KG1 (cell line): ENCODE measurements around the gene SS18L1.
"Not testable (repeated sequence)": the region's sequence is repeated elsewhere in the genome, so short reads cannot be mapped to it uniquely, and the experiment has no call there.

ENCODE experiments used
- DNase-seq: peaks from one replicate; lab custom pipeline; 2025; lab: John Stamatoyannopoulos, UW

SS18L1 gene

DNA sequence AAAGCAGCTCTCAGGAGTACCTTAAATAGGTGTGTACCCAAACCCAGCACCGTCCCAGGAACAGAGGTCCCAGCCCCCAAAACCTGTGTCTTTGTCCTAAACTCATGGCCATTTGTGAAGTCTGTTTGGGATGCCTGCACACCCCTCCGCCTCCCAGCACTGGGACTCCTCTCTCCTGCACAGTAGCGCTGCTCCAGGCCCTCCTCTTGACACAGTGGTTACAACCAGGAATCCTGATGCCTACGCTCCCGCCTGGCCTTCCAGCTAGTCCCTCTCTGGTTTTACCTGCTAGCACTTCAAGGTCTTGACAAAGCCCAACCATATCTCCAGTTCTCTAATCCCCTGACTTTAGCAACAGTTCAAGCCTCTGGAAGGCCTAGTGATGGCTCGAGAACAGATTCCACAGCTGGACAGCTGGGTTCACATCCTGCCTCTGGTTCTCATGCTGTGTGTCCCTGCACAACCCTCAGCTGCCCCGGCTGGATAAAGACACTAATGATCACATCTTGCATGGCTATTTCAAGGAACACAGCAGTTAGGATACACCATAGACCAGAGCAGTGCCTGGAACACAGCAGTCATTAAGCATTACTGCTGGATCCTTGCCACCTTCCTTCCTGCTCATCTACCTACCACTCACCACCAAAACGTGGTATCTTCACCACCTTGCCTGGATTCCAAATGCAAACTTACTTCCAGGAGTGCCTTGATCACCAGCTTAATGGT is 5.9 kb upstream of the SS18L1 start:
- no peak for DNase-seq

DNA sequence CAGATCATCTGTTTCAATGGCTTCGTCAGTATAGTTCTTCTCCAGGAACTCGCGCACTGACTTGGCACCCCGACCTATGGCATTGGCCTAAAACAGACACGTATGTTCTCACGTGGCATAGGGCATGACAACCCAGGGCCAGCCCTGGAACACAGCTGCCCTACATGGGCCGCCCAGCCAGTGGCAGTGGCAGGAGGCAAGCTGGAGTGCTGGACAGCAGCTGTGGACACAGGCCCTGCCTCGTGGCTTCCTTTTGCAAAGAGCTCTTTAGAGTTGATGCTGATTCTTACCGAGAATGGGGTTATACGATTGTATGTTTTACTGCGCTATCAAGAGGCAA is 5.4 kb upstream of the SS18L1 start:
- no peak for DNase-seq

DNA sequence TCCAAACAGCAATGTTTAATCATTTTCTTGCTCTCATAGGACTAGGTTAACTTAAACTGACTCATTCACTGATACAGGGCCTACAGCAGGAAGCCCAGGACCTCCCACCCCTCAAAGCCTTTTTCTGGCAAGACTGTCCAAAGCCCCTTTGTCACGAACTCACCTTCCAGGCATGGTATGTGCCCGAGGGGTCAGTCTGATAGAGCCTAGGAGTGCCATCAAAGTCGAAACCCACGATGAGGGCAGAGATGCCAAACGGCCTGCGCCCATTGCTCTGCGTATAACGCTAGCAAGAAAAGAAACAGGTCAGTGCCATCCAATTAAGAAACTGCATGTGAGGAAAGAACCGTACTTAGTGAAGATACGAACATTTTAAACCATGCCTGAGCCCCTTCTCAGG is 4.7 kb upstream of the SS18L1 start:
- no peak for DNase-seq

DNA sequence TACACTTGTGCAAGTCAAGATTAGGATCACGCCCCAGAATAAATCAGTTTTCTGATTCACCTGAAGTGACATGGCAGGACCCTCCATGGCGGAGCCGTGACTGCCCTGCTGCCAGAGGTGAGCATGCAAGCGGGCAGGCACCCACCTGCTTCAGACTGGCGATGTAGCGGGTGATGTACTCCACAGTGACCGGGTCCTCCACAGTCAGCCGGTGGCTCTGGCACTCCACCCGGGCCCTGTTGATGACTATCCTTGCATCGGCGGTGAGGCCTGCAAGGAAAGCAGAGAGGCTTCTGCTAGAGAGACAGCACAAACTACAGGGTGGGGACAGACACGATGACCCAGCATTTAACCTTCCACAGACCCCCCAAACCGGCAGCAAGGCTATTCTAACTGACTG is 3.9 kb upstream of the SS18L1 start:
- DNase-seq, result no peak

DNA sequence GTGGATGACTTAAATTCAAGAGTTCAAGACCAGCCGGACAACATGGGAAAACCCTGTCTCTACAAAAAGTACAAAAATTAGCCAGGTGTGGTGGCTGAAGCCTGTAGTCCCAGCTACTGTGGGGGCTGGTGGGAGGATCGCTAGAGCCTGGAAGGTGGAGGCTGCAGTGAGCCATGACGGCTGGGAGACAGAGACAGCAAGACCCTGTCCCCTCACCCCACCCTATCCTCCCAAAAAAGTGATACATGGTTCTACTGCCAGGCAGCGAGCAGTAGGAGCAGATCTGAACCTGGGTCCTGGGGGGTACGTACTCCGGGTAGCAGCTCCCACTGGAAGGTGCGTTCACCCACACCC is 2.5 kb upstream of the SS18L1 start:
- no peak for DNase-seq

DNA sequence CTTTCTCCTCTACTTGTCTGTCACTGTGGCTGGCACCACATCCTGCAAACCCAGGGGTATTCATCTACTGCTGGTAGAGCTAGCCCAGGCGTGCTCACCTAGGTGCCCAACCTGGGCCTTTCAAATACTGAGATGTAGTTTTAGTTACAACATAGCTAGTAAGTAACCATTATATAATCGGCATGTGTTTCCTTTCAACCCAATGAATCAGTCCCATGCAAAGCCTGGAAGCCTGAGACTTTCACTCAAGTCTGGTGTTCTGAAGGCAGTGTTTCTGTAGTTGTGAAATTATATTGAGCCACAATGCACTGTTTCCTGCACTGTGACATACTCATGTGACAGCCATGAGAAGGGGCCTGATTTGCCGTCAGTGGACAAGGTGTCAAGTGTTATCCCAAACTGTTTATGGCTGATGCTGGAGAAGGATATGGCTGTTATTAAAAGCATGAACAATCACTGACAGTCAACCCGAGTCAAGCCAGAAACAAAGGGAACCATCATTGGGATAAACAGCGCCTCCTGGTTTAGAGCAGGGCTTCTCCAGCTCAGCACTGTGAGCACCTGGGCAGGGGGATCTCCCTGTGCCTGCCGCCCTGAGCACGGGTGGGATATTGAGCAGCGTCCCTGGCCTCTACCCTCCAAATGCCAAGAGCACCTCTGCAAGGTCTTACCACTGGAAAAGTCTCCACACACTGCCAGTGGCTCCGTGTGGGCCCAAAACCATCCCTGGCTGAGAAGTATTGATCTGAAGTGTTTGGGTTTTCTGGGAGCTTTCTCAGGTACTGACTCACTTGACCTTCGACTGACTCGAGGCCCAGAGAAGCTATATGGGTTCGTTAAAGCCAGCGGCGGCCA is 1.9 kb upstream of the SS18L1 start:
- DNase-seq, result no peak

DNA sequence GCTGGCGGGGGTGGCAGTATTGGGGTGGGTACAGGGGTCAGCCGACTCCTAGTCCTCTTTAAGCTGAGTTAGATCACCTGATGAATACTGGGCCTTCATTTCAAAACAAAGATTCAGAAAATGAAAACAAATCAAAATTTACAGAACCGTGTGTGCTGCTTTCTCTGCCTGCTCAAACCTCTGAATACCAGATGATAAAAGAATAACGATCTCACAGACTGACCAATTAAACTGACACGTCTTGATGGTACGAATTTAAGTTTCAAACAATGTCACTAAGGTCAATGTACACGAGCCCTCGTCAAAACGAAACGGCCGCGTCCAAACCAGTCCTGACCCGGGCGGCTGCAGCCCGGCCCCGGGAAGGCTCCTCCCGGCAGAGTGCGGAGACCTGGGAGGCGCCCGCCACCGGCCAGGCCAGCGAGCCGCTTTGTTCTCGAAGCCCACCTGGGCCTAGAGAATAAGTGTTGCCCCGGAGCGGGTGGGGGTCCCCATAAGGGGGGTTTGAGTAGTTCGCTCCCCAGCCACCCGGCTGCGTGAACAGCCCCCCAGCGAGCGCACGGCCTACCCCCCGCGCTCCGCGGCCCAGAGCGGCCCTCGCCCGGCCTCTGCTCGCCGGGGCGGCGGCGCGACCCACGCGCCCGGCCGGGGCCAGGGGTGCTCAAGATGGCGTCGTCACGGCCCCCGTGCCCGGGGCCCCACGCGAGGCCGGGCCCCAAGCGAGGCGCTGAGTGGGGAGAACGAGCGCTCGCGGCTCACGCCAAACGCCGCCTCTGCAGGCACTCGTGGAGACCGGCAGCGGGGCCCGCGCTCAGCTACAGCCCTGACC is 1.1 kb upstream of the SS18L1 start:
- no peak for DNase-seq

DNA sequence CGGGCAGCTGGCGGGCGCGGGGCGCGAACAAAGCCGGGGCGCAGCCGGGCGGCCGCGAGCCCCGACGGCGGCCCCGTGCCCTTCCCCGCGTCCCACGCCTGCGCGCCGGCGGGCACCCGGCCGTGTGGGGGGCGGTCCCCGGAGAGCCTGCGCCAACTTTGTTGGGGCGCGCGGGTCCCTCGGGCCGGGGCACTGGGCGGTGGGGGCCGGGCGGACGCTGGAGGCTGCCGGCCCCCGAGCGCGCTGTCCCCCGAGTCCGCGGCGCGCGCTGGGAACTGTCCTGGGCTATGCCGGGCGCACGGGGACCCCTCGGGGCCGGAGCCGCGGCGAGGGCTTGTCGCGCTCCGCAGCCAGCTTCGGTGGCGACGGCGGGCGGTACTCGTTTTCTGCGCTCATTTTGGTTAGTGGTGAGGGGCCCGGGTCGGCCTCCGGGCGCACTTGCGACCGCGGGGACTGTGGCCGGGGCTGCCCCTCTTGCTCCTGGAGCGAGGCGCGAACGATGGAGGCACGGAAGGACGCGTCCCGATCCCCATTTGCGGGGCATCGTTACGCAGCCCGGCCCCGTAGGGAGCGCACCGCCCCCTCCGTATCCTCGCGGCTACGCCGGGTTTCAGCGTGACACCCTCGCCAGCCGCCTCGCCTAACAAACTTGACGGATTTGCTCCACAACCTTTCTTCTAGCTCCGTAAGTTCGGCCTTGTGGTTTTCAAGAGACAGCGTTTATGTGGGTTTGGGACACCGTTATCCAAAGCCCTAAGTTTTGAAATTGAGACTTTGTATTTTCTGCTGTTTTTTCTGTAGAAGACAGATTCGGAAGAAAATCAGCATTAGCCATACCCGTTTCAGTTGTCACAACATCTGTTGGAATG is 622 bp downstream of the SS18L1 start:
- peak; percentile 21 for DNase-seq

DNA sequence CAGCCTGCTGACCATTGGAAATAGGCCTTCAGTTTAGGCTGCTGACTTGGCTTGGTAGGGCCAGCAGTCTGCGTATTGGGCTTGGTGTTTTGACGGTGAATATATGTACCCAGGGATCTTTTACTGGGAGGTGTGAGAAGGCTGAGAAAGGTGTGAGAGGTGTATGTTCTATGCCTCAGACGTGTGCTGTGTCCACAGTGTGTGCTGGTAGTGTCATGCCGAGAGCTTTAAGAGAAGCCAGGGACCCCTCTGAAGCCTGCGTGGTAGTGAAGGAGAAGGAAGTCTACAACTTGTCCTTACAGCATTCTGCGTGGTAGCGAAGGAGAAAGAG is 2.1 kb downstream of the SS18L1 start:
- DNase-seq, result no peak

DNA sequence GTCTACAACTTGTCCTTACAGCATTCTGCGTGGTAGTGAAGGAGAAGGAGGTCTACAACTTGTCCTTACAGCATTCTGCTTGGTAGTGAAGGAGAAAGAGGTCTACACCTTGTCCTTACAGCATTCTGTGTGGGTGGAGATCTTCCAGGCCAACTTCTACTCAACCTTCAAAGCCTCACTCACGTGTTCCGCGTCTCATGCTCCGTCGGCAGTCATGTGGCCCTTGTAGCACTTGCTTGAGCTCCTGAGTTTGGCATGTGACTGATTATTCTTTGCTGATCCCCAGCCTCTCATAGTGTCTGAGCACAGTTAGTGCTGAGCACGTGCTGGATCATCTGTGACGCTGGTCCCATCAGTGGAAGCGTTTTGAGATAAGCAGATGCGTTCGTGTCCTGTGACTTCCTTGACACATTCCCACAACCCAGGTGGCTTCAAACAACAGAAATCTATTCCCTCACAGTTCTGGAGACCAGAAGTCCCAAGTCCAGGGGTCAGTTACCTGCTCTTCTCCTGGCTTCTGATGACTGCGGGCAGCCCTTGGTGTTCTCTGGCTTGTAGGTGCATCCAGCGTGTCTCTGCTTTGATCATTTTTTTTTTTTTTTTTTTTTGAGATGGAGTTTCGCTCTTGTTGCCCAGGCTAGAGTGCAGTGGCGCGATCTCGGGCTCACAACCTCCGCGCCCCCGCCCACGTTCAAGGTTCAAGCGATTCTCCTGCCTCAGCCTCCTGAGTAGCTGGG is 2.6 kb downstream of the SS18L1 start:
- DNase-seq, result no peak

DNA sequence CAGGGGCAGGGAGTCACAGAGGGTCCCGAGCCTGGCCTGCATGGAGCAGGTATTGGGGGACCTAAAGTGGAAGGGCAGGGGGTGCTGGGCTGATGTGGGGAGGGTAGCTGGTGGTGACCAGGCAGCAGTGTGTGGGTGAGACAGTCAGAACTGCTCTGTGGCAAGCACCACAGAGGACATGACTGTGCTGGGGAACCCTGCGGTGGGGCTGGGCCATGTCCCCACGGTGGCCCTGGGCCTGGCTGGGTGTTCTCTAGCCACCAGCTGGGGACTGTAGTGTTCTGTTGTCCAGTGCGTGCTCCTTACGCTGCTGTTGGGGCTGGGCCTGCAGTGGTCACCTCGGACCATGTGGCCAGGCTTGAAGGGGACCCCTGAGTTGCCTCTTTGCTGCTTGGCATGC is 3.6 kb downstream of the SS18L1 start:
- no peak for DNase-seq

DNA sequence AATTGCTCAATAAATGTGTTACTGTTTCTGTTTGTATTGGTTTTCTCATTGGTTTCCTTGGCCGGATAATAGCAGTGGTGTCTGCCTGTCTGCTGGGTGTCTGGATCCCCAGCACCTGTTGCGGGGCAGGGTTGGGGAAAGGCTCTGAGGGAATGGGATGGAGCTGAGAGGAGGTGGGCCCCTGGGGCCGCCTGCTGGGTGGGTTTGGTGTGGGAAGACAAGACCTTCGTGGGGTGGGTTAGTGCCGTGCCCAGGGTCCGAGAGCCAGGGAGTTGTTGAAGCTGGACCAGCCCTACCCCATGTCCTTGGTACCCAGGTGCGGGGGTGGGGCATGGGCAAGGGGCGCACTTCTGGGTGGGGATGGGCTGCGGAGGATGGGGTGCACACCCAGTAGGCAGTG is 4.0 kb downstream of the SS18L1 start:
- DNase-seq, result no peak

DNA sequence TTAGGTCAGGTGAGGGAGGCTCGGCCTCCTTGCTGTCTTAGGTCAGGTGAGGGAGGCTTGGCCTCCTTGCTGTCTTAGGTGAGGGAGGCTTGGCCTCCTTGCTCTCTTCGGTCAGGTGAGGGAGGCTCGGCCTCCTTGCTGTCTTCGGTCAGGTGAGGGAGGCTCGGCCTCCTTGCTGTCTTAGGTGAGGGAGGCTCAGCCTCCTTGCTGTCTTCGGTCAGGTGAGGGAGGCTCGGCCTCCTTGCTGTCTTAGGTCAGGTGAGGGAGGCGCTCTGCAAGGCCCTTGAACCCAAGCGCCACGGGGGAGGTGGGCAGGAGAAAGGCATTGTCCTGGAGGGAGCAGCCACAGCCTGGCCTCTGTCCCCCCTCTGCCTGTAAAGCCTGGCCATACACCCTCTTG is 4.8 kb downstream of the SS18L1 start:
- not testable (repeated sequence) for DNase-seq

DNA sequence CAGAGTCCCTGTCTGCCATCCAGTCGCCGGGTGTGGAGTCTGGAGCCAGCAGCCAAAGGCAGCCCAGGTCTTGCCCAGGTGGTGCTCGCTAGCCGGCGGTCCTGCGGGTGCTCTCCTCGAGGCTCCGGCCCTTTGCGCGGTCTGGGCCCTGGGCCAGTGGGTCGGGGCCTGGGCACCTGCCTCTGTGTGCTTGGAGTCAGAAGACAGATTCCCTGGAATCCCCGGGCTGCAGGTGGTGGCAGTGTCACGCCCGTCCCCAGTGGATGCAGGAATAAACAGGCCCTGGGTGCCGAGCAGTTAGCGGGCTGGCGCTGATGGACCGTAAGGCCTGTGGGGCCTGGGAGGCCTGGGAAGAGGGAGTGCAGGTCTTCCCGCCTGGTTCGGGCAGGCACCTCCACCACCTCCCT is 5.3 kb downstream of the SS18L1 start:
- no peak for DNase-seq

DNA sequence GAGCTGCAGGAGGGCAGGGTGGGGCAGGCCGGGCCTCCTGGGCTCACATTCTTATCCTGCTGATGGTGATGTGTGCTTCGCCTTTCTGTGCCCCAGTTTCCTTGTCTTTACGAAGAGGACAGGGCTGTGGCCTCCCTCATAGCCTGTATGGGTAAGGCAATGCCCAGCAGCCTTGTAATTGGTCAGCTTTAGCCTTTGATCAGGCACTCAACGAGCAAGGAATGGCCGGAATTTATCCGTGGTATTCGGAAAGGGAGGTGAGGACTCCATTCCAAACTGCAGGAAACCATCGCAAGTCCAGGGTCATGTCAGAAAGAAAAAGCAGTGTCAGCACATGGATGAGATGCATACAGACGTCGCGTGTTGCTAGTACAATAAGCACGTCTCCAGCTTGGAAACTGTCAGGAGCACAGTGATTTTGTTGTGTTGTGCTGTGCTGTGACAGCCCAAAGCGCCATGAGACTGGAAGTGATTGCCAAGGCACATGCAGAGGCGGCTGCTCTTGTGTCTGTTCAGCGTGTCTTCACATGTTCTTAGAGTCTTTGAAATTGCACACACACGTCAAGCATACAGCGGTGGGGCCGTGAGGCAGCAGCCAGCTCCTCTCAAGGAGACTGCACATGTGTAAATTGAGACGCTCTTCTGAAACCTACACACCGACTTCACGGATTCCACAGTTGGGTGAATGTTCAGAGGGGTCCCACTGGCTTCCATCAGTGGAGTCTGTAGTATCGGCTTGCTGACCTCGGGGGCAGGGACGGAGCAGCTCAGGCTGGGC is 6.2 kb downstream of the SS18L1 start:
- DNase-seq, result no peak

DNA sequence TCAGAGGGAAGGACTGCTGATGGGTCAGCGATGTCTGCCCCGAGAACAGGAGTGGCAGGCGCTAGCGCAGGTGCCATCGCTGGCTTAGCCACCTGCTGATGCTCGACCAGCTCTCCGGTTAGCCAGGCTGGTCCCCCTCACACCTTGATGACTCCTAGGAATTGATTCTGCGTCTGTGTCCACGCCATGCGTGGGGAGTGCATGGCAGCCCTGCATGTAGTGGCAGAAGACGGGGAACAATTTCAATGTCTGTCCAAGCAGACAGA is 6.7 kb downstream of the SS18L1 start:
- no peak for DNase-seq

DNA sequence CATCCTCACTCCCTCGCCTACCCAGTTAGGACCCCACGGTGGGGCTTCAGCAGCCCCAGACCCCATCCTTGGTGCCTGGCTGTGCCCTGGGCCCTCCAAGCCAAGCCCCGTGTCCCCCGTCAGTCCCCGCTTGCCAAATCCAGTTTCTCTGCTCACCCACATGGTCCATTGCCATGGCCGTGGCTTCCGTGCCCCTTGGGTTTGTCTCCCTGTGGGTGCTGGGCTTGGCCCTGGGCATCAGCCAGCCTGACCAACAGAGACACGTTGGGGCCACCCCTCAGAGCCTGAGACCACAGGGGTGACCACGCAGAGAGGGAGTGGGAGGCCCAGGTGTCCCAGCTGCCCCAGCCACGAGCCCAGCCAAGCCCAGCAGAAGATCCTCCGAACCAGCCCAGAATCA is 7.7 kb downstream of the SS18L1 start:
- DNase-seq, result no peak

DNA sequence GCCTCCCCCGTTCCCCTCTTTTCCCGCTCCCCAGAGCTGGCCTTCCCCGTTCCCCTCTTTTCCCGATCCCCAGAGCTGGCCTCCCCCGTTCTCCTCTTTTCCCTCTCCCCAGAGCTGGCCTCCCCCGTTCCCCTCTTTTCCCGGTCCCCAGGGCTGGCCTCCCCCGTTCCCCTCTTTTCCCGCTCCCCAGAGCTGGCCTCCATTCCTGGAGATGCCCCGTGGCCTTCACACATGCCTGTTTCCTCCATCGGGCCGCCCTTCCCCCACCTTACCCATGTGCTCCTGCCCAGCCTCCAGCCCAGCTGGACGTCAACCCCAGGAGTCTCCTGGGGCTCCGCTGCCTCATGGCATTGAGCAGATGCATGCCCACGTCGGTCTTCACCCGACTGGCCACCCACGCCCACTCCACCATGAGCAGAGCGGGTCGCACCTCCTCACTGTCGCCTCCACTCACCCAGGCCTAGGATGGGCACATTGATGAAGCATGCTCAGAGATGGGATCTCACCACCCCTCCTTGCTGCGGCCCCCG is 8.3 kb downstream of the SS18L1 start:
- no peak for DNase-seq

DNA sequence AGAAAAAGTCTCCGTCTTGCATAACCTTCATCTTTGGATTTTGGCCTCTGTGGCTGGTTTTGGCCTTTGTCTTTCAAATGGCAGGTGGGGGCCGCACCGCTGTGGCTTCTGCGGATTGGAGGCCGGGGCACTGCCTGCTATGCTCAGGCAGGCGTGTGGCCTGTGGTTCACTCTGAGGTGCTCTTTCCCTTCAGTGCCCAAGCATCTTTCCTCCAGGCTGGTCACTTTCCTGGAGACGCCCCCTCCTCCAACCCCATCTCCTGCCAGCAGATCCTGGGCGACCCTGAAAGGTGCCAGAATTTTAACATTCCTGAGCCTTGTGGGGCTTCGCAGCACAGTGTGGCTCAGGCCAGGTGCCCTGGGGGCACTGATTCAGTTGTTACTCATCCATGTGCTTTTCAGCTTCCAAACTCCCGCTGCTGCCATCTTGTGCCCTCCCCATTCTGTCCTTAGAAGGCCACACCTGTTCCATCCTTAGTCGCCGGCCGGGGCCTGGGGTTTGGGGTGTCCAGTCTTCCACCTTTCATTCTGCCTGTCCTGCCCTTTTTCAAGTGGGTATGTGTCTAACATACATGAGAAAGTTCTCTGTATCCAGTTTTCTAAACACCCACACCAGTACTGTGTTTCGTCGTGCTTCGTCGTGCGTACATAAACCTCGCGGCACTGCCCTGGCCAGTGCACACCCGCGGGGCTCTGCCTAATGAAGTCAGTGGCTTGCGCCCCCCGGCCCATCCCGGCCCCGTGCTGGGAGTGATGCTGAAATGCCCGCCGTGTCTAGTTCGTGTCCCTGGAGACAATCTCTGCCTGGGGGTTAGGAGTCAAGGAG is 12.1 kb downstream of the SS18L1 start:
- DNase-seq, result no peak

DNA sequence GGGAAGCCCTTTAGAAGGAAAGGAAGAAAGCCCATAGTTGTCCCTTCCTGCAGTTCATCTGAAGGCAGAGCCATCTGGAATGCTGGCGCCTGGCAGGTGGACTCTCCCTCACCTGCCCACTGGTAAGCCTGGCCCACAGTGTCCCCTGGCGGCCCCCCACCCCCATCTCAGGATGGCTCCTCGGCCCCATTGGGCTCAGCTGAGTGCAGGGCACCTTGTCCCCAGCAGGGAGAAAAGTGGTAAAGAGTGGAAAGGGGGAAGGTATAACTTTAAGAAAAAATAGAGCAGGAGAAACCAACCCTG is 12.6 kb downstream of the SS18L1 start:
- no peak for DNase-seq
